Measurements from ENCODE around the gene GADD45B. TPM values are rescaled to one million over a fixed set of nuclear protein-coding genes. Genes with fewer than 3 reads are reported as not detected.

Gene GADD45B
- total RNA-seq, 3 donors from 2014 or later: 136 to 301 (median 172) TPM

Other genes starting within 250 kb of the GADD45B start
- 10 to 100 TPM; 44.6 to 52.8 (median 47.4) TPM for gene PLEKHJ1, start 239.8 kb upstream of the GADD45B start, total RNA-seq
- 10 to 100 TPM; 32.6 to 38.0 (median 33.3) TPM for gene SF3A2, start 239.3 kb upstream of the GADD45B start, total RNA-seq
- gene AMH, start 226.8 kb upstream of the GADD45B start, total RNA-seq: 1 to 10 TPM in 2 of 3 donors, not detected in 1; 2.5 to 3.9 TPM
- 1 to 10 TPM in 2 of 3 donors, not detected in 1; 1.0 to 2.3 TPM for gene JSRP1, start 219.7 kb upstream of the GADD45B start, total RNA-seq
- gene PEAK3, start 194.0 kb upstream of the GADD45B start, total RNA-seq: 1 to 10 TPM in 1 of 3 donors, not detected in 2; 1.8 TPM
- gene LINGO3, start 168.0 kb upstream of the GADD45B start, total RNA-seq: under 1 TPM in 2 of 3 donors, not detected in 1; 0.16 to 0.33 TPM
- 100 to 1,000 TPM in 2 of 3 donors, 10 to 100 TPM in 1; 95.1 to 188 (median 125) TPM for gene LSM7, start 147.5 kb upstream of the GADD45B start, total RNA-seq
- 10 to 100 TPM; 23.5 to 61.2 (median 49.8) TPM for gene SPPL2B, start 147.4 kb upstream of the GADD45B start, total RNA-seq
- gene TMPRSS9, start 115.9 kb upstream of the GADD45B start, total RNA-seq: under 1 TPM in 1 of 3 donors, not detected in 2; under 0.01 TPM
- gene TIMM13, start 48.5 kb upstream of the GADD45B start, total RNA-seq: 10 to 100 TPM; 27.7 to 34.4 (median 28.1) TPM
- 10 to 100 TPM; 13.1 to 25.2 (median 15.7) TPM for gene LMNB2, start 19.2 kb upstream of the GADD45B start, total RNA-seq
- 1 to 10 TPM; 1.6 to 7.8 (median 4.3) TPM for gene GNG7, start 226.6 kb downstream of the GADD45B start, total RNA-seq
- 1 to 10 TPM in 2 of 3 donors, under 1 TPM in 1; 0.64 to 3.7 (median 3.6) TPM for gene DIRAS1, start 245.2 kb downstream of the GADD45B start, total RNA-seq

All from breast epithelium (tissue), 3 donors.